ENCODE measurements around the gene MPZL3. TPM values are rescaled to one million over a fixed set of nuclear protein-coding genes. Genes with fewer than 3 reads are reported as not detected.

The MPZL3 gene
- total and polyA plus RNA-seq, 2 experiments from 2014 or later = 0.92 to 2.9 TPM

DNA sequence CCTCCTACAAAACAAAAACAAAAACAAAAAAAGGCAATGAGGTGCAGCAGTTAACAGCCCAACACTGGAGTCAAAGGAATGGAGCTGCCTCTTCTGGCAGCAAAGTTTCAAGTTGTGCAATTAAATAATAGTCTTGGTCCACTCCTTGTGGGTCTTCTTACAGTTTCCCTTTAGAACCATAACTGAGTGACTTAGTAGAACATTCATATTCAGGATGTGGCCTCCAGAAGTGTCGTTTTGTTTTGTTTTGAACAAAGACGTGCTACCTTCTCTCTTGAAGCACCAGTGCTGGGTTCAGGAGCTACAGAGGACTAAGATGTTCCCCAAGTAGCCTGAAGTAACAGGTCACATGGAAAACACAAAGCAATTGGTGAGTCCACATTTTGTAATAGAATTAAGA lies 25.4 kb downstream of the MPZL3 start:
- H3K4me3 Mint-ChIP-seq = no peak overlapping the region

More for the DNA sequence above, 25.4 kb downstream of the MPZL3 start:
- no peaks in the 10 kb centered on the region for H3K27me3 ChIP-seq (ENCODE audit: insufficient read depth)
- no peak for ATAC-seq
- no peak overlapping the region for H3K4me2 ChIP-seq
- H3K9me2 ChIP-seq (ENCODE audit: insufficient read depth) = no peaks in the 10 kb centered on the region
- Mint-ChIP-seq H3K27me3 (ENCODE audit: insufficient read depth, low read depth, poor library complexity) (no peaks in the 10 kb centered on the region), H3K4me1 (no peaks in the 10 kb centered on the region), H3K36me3 (ENCODE audit: low read depth) (no peaks in the 10 kb centered on the region), H3K27ac (no peak overlapping the region), H3K9me3 (no peaks in the 10 kb centered on the region)
- no peaks in the 10 kb centered on the region for H3F3A ChIP-seq (replicated peaks; ENCODE audit: low read depth)
- no peaks in the 10 kb centered on the region for H3K4me1 ChIP-seq (ENCODE audit: insufficient read depth)
- H3K27ac ChIP-seq (ENCODE audit: low read depth) = no peak overlapping the region
- H2AFZ ChIP-seq = no peak overlapping the region
- TF ChIP-seq, protein P1, sequence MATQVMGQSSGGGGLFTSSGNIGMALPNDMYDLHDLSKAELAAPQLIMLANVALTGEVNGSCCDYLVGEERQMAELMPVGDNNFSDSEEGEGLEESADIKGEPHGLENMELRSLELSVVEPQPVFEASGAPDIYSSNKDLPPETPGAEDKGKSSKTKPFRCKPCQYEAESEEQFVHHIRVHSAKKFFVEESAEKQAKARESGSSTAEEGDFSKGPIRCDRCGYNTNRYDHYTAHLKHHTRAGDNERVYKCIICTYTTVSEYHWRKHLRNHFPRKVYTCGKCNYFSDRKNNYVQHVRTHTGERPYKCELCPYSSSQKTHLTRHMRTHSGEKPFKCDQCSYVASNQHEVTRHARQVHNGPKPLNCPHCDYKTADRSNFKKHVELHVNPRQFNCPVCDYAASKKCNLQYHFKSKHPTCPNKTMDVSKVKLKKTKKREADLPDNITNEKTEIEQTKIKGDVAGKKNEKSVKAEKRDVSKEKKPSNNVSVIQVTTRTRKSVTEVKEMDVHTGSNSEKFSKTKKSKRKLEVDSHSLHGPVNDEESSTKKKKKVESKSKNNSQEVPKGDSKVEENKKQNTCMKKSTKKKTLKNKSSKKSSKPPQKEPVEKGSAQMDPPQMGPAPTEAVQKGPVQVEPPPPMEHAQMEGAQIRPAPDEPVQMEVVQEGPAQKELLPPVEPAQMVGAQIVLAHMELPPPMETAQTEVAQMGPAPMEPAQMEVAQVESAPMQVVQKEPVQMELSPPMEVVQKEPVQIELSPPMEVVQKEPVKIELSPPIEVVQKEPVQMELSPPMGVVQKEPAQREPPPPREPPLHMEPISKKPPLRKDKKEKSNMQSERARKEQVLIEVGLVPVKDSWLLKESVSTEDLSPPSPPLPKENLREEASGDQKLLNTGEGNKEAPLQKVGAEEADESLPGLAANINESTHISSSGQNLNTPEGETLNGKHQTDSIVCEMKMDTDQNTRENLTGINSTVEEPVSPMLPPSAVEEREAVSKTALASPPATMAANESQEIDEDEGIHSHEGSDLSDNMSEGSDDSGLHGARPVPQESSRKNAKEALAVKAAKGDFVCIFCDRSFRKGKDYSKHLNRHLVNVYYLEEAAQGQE (IDR thresholded peaks at IDR 0.05; ENCODE audit: unreplicated experiment) = no peak
- TF ChIP-seq, protein P2, sequence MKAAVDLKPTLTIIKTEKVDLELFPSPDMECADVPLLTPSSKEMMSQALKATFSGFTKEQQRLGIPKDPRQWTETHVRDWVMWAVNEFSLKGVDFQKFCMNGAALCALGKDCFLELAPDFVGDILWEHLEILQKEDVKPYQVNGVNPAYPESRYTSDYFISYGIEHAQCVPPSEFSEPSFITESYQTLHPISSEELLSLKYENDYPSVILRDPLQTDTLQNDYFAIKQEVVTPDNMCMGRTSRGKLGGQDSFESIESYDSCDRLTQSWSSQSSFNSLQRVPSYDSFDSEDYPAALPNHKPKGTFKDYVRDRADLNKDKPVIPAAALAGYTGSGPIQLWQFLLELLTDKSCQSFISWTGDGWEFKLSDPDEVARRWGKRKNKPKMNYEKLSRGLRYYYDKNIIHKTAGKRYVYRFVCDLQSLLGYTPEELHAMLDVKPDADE (IDR thresholded peaks at IDR 0.05) = no peak
- no peak for TF ChIP-seq NANOG (IDR thresholded peaks at IDR 0.05; ENCODE audit: borderline replicate concordance)
- TF ChIP-seq CREB1 (CRISPR knock-in tag; IDR thresholded peaks at IDR 0.05; ENCODE audit: low read depth) = no peak
- no peak for TF ChIP-seq ZNF114 (CRISPR knock-in tag; IDR thresholded peaks at IDR 0.05)
- TF ChIP-seq, protein P3, sequence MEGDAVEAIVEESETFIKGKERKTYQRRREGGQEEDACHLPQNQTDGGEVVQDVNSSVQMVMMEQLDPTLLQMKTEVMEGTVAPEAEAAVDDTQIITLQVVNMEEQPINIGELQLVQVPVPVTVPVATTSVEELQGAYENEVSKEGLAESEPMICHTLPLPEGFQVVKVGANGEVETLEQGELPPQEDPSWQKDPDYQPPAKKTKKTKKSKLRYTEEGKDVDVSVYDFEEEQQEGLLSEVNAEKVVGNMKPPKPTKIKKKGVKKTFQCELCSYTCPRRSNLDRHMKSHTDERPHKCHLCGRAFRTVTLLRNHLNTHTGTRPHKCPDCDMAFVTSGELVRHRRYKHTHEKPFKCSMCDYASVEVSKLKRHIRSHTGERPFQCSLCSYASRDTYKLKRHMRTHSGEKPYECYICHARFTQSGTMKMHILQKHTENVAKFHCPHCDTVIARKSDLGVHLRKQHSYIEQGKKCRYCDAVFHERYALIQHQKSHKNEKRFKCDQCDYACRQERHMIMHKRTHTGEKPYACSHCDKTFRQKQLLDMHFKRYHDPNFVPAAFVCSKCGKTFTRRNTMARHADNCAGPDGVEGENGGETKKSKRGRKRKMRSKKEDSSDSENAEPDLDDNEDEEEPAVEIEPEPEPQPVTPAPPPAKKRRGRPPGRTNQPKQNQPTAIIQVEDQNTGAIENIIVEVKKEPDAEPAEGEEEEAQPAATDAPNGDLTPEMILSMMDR (conservative IDR thresholded peaks at IDR 0.05; ENCODE audit: low read depth in 2 of 2) = no peak
- TF ChIP-seq EZH2 (IDR thresholded peaks at IDR 0.05; ENCODE audit: low read depth, unreplicated experiment) = no peak
- TF ChIP-seq EZH2phosphoT487 (IDR thresholded peaks at IDR 0.05; ENCODE audit: unreplicated experiment) = no peak
- TF ChIP-seq, protein P4, sequence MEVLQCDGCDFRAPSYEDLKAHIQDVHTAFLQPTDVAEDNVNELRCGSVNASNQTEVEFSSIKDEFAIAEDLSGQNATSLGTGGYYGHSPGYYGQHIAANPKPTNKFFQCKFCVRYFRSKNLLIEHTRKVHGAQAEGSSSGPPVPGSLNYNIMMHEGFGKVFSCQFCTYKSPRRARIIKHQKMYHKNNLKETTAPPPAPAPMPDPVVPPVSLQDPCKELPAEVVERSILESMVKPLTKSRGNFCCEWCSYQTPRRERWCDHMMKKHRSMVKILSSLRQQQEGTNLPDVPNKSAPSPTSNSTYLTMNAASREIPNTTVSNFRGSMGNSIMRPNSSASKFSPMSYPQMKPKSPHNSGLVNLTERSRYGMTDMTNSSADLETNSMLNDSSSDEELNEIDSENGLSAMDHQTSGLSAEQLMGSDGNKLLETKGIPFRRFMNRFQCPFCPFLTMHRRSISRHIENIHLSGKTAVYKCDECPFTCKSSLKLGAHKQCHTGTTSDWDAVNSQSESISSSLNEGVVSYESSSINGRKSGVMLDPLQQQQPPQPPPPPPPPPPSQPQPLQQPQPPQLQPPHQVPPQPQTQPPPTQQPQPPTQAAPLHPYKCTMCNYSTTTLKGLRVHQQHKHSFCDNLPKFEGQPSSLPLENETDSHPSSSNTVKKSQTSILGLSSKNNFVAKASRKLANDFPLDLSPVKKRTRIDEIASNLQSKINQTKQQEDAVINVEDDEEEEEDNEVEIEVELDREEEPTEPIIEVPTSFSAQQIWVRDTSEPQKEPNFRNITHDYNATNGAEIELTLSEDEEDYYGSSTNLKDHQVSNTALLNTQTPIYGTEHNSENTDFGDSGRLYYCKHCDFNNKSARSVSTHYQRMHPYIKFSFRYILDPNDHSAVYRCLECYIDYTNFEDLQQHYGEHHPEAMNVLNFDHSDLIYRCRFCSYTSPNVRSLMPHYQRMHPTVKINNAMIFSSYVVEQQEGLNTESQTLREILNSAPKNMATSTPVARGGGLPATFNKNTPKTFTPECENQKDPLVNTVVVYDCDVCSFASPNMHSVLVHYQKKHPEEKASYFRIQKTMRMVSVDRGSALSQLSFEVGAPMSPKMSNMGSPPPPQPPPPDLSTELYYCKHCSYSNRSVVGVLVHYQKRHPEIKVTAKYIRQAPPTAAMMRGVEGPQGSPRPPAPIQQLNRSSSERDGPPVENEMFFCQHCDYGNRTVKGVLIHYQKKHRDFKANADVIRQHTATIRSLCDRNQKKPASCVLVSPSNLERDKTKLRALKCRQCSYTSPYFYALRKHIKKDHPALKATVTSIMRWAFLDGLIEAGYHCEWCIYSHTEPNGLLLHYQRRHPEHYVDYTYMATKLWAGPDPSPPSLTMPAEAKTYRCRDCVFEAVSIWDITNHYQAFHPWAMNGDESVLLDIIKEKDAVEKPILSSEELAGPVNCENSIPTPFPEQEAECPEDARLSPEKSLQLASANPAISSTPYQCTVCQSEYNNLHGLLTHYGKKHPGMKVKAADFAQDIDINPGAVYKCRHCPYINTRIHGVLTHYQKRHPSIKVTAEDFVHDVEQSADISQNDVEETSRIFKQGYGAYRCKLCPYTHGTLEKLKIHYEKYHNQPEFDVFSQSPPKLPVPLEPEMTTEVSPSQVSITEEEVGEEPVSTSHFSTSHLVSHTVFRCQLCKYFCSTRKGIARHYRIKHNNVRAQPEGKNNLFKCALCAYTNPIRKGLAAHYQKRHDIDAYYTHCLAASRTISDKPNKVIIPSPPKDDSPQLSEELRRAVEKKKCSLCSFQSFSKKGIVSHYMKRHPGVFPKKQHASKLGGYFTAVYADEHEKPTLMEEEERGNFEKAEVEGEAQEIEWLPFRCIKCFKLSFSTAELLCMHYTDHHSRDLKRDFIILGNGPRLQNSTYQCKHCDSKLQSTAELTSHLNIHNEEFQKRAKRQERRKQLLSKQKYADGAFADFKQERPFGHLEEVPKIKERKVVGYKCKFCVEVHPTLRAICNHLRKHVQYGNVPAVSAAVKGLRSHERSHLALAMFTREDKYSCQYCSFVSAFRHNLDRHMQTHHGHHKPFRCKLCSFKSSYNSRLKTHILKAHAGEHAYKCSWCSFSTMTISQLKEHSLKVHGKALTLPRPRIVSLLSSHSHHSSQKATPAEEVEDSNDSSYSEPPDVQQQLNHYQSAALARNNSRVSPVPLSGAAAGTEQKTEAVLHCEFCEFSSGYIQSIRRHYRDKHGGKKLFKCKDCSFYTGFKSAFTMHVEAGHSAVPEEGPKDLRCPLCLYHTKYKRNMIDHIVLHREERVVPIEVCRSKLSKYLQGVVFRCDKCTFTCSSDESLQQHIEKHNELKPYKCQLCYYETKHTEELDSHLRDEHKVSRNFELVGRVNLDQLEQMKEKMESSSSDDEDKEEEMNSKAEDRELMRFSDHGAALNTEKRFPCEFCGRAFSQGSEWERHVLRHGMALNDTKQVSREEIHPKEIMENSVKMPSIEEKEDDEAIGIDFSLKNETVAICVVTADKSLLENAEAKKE (CRISPR knock-in tag; IDR thresholded peaks at IDR 0.05) = no peak
- TF ChIP-seq POLR2AphosphoS5 (IDR thresholded peaks at IDR 0.05; ENCODE audit: low read depth) = no peak
- no peak for TF ChIP-seq STAT1 (IDR thresholded peaks at IDR 0.05; ENCODE audit: unreplicated experiment)
- TF ChIP-seq JUNB (IDR thresholded peaks at IDR 0.05; ENCODE audit: unreplicated experiment) = no peak
- TF ChIP-seq ZNF331 (CRISPR knock-in tag; IDR thresholded peaks at IDR 0.05; ENCODE audit: low read depth) = no peak
- H3K4me3 ChIP-seq = no peak overlapping the region
- H4K20me1 ChIP-seq (replicated peaks; ENCODE audit: insufficient read depth) = no peaks in the 10 kb centered on the region
- H3K79me2 ChIP-seq (replicated peaks; ENCODE audit: insufficient read depth) = no peaks in the 10 kb centered on the region
- DNase-seq (ENCODE audit: low spot score) = no peak
- no peaks in the 10 kb centered on the region for H3K36me3 ChIP-seq (ENCODE audit: insufficient read depth)

Data from GM23338 (cell line).